Prostate gland (tissue), 2 donors: ENCODE data around the gene AUTS2.

Experiments used
- CTCF ChIP-seq, 4 experiments: fragments of 200-600 bp in 2 of 4; fragments of 450-650 bp in 2 of 4; sonication (generic) in 2 of 4; IDR thresholded peaks; 1 replicate in 3 of 4; 2 replicates in 1 of 4; pipeline ENCODE4 v1.5.1; 2016 to 2019; ENCODE audit warnings: antibody characterized with exemption in 4 of 4, mild to moderate bottlenecking in 2 of 4, moderate library complexity in 2 of 4
- POLR2A ChIP-seq: fragments of 450-650 bp; IDR thresholded peaks from one replicate; pipeline ENCODE4 v1.6.1; 2016; ENCODE audit warnings: antibody characterized with exemption, mild to moderate bottlenecking
- POLR2AphosphoS5 ChIP-seq: sonication (generic); formaldehyde crosslinking; IDR thresholded peaks from one replicate; pipeline ENCODE4 v1.6.1; 2017; ENCODE audit warnings: antibody characterized with exemption

DNA sequence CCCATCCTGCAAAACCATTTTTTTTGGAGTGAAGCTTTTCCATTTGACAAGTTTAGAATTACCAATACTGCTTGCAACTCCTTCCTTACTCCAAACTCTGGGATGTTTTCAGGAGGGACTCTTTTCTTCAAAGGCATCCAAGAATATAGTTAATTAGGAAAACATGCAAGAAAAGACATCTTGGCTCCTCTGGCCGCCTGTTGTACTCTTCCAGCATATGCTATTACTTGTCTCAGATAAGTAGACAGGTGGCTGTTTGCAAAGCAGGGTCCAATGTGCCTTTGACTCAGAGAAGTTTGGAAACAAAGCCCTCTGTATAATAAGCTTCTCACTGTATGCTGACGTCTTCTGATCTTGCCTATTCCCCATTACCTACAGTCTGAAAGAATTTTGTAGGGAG is 746.5 kb downstream of the AUTS2 start:
- TF ChIP-seq CTCF (IDR thresholded peaks at IDR 0.05) (no peak), POLR2AphosphoS5 (no peak), POLR2A (no peak)
